Glutamatergic neuron (in vitro differentiated cells): Measurements from ENCODE around the gene PRCP. TPM values are rescaled to one million over a fixed set of nuclear protein-coding genes. Genes with fewer than 3 reads are reported as not detected.
"Not testable (repeated sequence)": the region's sequence is repeated elsewhere in the genome, so short reads cannot be mapped to it uniquely, and the experiment has no call there.

Experiments used
- DNase-seq: peaks from one replicate; pipeline ENCODE4 v3.0.0; 2022
- H3K27ac Mint-ChIP-seq: one replicate; pipeline ENCODE4 v1.8.0; 2020; ENCODE audit warnings: mild to moderate bottlenecking, mixed read lengths, inconsistent platforms; ENCODE audit not compliant: unreplicated experiment
- H3K27me3 Mint-ChIP-seq: one replicate; pipeline ENCODE4 v1.8.0; 2020; ENCODE audit warnings: mild to moderate bottlenecking, moderate library complexity, mixed read lengths, inconsistent platforms; ENCODE audit not compliant: unreplicated experiment
- H3K36me3 Mint-ChIP-seq: one replicate; pipeline ENCODE4 v1.8.0; 2020; ENCODE audit warnings: mild to moderate bottlenecking, mixed read lengths, inconsistent platforms; ENCODE audit not compliant: unreplicated experiment
- H3K4me1 Mint-ChIP-seq: one replicate; pipeline ENCODE4 v1.8.0; 2020; ENCODE audit warnings: mild to moderate bottlenecking, low read depth, mixed read lengths, inconsistent platforms; ENCODE audit not compliant: unreplicated experiment
- H3K4me3 Mint-ChIP-seq: one replicate; pipeline ENCODE4 v1.8.0; 2020; ENCODE audit warnings: mild to moderate bottlenecking, mixed read lengths, inconsistent platforms; ENCODE audit not compliant: unreplicated experiment
- H3K9me3 Mint-ChIP-seq: one replicate; pipeline ENCODE4 v1.8.0; 2020; ENCODE audit warnings: mild to moderate bottlenecking, moderate library complexity, mixed read lengths, inconsistent platforms; ENCODE audit not compliant: unreplicated experiment
- total RNA-seq: library from RNA; stranded (reverse); fragmentation: NEBNext Ultra II Directional; extraction: Animal tissue kit (Norgen Biotek cat#: 25700); gene quantifications from one replicate; pipeline ENCODE4 v1.2.1, GENCODE V29; 2021; ENCODE audit not compliant: unreplicated experiment
- TF ChIP-seq, protein P1 (sequence below): fragments of 200-600 bp; sonication (generic); IDR thresholded peaks from one replicate; pipeline ENCODE4 v1.5.0; 2021; ENCODE audit not compliant: partially characterized antibody, unreplicated experiment

The PRCP gene
- total RNA-seq, 1 donor from 2014 or later, result 12.3 TPM

DNA sequence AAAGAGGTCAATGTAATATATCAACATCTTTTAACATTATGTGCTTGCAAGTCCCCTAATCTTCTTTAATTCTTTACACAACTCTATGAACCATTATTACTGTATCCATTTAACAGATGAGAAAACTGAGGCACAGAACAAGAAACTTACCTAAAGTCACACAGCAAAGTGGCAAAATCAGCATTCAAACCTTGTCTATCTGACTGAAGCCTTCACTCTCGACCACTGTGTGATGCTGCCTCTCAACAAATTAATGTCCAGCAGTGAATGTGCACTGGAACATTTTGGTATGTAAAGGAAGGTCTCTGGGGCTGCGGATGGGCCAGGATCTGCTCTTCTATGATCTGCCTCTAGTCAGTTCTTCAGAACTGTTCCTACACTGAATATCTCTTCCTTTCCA, 42.1 kb downstream of the PRCP start:
- no peaks in the 10 kb centered on the region for H3K4me1 Mint-ChIP-seq
- no peaks in the 10 kb centered on the region for H3K9me3 Mint-ChIP-seq
- no peaks in the 10 kb centered on the region for H3K36me3 Mint-ChIP-seq
- H3K4me3 Mint-ChIP-seq, result no peak overlapping the region
- H3K27ac Mint-ChIP-seq, result no peak overlapping the region
- H3K27me3 Mint-ChIP-seq, result no peaks in the 10 kb centered on the region
- no peak for DNase-seq
- TF ChIP-seq, protein P1, sequence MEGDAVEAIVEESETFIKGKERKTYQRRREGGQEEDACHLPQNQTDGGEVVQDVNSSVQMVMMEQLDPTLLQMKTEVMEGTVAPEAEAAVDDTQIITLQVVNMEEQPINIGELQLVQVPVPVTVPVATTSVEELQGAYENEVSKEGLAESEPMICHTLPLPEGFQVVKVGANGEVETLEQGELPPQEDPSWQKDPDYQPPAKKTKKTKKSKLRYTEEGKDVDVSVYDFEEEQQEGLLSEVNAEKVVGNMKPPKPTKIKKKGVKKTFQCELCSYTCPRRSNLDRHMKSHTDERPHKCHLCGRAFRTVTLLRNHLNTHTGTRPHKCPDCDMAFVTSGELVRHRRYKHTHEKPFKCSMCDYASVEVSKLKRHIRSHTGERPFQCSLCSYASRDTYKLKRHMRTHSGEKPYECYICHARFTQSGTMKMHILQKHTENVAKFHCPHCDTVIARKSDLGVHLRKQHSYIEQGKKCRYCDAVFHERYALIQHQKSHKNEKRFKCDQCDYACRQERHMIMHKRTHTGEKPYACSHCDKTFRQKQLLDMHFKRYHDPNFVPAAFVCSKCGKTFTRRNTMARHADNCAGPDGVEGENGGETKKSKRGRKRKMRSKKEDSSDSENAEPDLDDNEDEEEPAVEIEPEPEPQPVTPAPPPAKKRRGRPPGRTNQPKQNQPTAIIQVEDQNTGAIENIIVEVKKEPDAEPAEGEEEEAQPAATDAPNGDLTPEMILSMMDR, result no peak

DNA sequence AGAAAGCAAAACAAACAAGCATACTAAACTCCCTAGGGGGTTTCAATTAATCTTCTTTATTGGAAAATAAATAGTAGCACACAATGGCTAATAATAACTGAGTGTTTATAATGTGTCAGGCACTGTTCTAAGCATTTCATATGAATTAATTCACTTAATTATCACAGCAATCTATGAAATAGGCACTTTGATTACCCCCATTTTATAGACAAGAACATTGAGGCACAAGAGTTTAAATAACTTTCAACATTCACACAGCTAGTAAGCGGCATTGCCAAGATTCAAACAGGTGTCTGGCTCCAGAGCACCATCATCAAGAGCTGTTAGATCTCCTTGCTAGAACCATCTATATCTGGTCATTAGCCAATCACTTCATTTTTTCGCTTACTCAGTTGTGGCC, 43.1 kb downstream of the PRCP start:
- H3K36me3 Mint-ChIP-seq, result no peaks in the 10 kb centered on the region
- H3K4me1 Mint-ChIP-seq, result no peaks in the 10 kb centered on the region
- no peak overlapping the region for H3K27ac Mint-ChIP-seq
- no peaks in the 10 kb centered on the region for H3K9me3 Mint-ChIP-seq
- no peaks in the 10 kb centered on the region for H3K27me3 Mint-ChIP-seq
- no peak for DNase-seq
- H3K4me3 Mint-ChIP-seq, result no peak overlapping the region
- TF ChIP-seq, protein P1, result no peak

DNA sequence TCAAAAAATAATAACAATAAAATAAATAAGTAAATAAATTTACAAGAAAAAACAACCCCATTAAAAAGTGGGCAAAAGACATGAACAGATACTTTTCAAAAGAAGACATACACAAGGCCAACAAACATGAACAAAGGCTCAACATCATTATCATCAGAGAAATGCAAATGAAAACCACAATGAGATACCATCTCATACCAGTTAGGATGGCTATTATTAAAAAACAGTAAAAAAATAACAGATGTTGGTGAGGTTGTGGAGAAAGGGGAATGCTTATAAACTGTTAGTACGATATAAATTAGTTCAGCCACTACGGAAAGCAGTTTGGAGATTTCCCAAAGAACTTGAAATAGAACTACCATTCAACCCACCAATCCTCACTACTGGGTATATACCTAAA, 44.6 kb downstream of the PRCP start:
- TF ChIP-seq, protein P1, result no peak
- H3K4me1 Mint-ChIP-seq, result no peaks in the 10 kb centered on the region
- no peaks in the 10 kb centered on the region for H3K27me3 Mint-ChIP-seq
- no peaks in the 10 kb centered on the region for H3K9me3 Mint-ChIP-seq
- DNase-seq, result no peak
- H3K4me3 Mint-ChIP-seq, result no peak overlapping the region
- no peaks in the 10 kb centered on the region for H3K36me3 Mint-ChIP-seq
- no peak overlapping the region for H3K27ac Mint-ChIP-seq

DNA sequence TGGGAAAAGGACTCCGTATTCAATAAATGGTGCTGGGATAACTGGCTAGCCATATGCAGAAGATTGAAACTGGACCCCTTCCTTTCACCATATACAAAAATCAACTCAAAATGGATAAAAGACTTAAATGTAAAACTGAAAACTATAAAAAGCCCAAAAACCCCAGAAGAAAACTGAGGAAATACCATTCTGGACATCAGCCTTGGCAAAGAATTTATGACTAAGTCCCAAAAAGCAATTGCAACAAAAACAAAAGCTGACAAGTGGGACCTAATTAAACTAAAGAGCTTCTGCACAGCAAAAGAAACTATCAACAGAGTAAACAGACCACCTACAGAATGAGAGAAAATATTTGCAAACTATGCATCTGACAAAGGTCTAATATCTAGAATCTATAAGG, 45.3 kb downstream of the PRCP start:
- not testable (repeated sequence) for H3K9me3 Mint-ChIP-seq, H3K36me3 Mint-ChIP-seq

DNA sequence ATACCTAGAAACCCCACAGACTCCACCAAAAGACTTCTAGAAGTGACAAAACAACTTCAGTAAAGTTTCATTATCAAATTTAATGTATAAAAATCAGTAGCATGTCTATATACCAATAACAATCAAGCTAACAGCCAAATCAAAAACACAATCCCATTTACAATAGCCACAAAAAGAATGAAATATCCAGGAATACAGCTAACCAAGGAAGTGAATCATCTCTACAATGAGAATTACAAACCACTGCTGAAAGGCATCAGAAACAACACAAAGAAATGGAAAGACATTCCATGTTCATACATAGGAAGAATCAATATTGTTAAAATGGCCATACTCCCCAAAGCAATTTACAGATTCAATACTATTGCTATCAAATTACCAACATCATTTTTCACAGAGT, 46.0 kb downstream of the PRCP start:
- Mint-ChIP-seq H3K36me3 (no peaks in the 10 kb centered on the region), H3K27me3 (no peaks in the 10 kb centered on the region), H3K27ac (no peak overlapping the region), H3K4me3 (no peak overlapping the region), H3K9me3 (no peaks in the 10 kb centered on the region), H3K4me1 (no peaks in the 10 kb centered on the region)
- TF ChIP-seq, protein P1, result no peak
- DNase-seq, result no peak

More for the DNA sequence above, 45.3 kb downstream of the PRCP start:
- not testable (repeated sequence) for H3K4me3 Mint-ChIP-seq, H3K27ac Mint-ChIP-seq, DNase-seq, H3K27me3 Mint-ChIP-seq, H3K4me1 Mint-ChIP-seq

DNA sequence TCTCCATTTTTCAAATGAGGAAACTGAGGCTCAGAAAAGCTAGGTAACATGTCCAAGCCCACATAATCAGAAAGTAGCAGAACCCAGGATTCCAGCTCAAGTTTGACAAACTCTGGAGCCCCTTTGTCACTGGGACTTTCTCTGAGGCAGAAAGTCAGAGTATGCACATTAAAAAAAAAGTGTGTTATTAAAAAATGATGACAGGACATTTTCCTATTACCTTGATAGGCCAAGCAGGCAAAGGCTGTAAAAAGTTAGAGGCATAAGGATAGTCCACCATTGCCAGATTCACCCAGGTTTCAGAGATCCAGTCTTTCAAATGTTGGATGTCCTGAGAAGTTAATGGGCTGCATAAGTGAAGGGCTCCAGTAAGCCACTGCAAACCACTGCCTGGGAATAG, 51.4 kb downstream of the PRCP start:
- no peaks in the 10 kb centered on the region for H3K4me1 Mint-ChIP-seq
- no peak overlapping the region for H3K4me3 Mint-ChIP-seq
- no peaks in the 10 kb centered on the region for H3K36me3 Mint-ChIP-seq
- no peaks in the 10 kb centered on the region for H3K27me3 Mint-ChIP-seq
- no peaks in the 10 kb centered on the region for H3K9me3 Mint-ChIP-seq
- no peak overlapping the region for H3K27ac Mint-ChIP-seq
- TF ChIP-seq, protein P1, result no peak
- no peak for DNase-seq
